HL-60 (cell line): Measurements from ENCODE around the gene LACRT.

Source experiments
- CTCF ChIP-seq: IDR thresholded peaks from one replicate; pipeline ENCODE4 v1.5.1; 2011; ENCODE audit warnings: low read length, control low read depth, inconsistent platforms; ENCODE audit not compliant: insufficient read depth
- POLR2AphosphoS5 ChIP-seq: IDR thresholded peaks from 2 replicates; pipeline ENCODE4 v1.6.1; 2012; ENCODE audit warnings: low read depth

GRCh38 chr12:54602661-54603060 is 32.0 kb downstream of the LACRT start:
- TF ChIP-seq CTCF = no peak
- TF ChIP-seq POLR2AphosphoS5 = no peak
